Activated T-helper 17 cell treated with anti-CD3 and anti-CD28 coated beads, Interleukin-2, amount 50 U/mL, for 72 hours (primary cell): ENCODE measurements around the gene GRK1. TPM values are rescaled to one million over a fixed set of nuclear protein-coding genes. Genes with fewer than 3 reads are reported as not detected.
"Not testable (repeated sequence)": the region's sequence is repeated elsewhere in the genome, so short reads cannot be mapped to it uniquely, and the experiment has no call there.

Source experiments
- ATAC-seq: fragments of 150-1000 bp; cut with Tn5 transposase; replicated peaks from 2 replicates; pipeline ENCODE4 v1.10.0; 2021; ENCODE audit warnings: mild to moderate bottlenecking, moderate library complexity
- H3K27ac Mint-ChIP-seq: one replicate; pipeline ENCODE4 v1.8.0; 2022; ENCODE audit warnings: mixed read lengths
- H3K27me3 Mint-ChIP-seq: one replicate; pipeline ENCODE4 v1.8.0; 2022; ENCODE audit warnings: mixed read lengths
- H3K36me3 Mint-ChIP-seq: one replicate; pipeline ENCODE4 v1.8.0; 2022; ENCODE audit warnings: low read depth, mild to moderate bottlenecking, mixed read lengths
- H3K4me1 Mint-ChIP-seq: one replicate; pipeline ENCODE4 v1.8.0; 2022; ENCODE audit warnings: mixed read lengths
- H3K4me3 Mint-ChIP-seq: one replicate; pipeline ENCODE4 v1.8.0; 2022; ENCODE audit warnings: mild to moderate bottlenecking, mixed read lengths
- H3K9me3 Mint-ChIP-seq: one replicate; pipeline ENCODE4 v1.8.0; 2022; ENCODE audit warnings: mixed read lengths
- total RNA-seq, 2 donors: library from RNA; stranded (reverse); gene quantifications; one replicate each; pipeline ENCODE4 v1.2.3, GENCODE V29; 2022

The GRK1 gene
- total RNA-seq, 2 donors from 2014 or later: 0.09 to 0.64 TPM

- H3K9me3 Mint-ChIP-seq: peaks cover 8% of the 10 kb centered on the region
- peaks cover 7% of the 10 kb centered on the region for H3K4me1 Mint-ChIP-seq
- no peaks in the 10 kb centered on the region for H3K36me3 Mint-ChIP-seq
- no peaks in the 10 kb centered on the region for H3K27me3 Mint-ChIP-seq
- no peak overlapping the region for H3K27ac Mint-ChIP-seq
- H3K4me3 Mint-ChIP-seq: no peak overlapping the region
- ATAC-seq: no peak
Observed at GRCh38 chr13:113750554-113751399, 83.8 kb downstream of the GRK1 start.

- peaks cover 7% of the 10 kb centered on the region for H3K4me1 Mint-ChIP-seq
- peaks cover 8% of the 10 kb centered on the region for H3K9me3 Mint-ChIP-seq
- ATAC-seq: no peak
- H3K36me3 Mint-ChIP-seq: no peaks in the 10 kb centered on the region
- H3K4me3 Mint-ChIP-seq: no peak overlapping the region
- H3K27ac Mint-ChIP-seq: no peak overlapping the region
- H3K27me3 Mint-ChIP-seq: no peaks in the 10 kb centered on the region
Observed at GRCh38 chr13:113751491-113751890, 84.5 kb downstream of the GRK1 start.

- H3K27ac Mint-ChIP-seq, H3K27me3 Mint-ChIP-seq, ATAC-seq, H3K4me3 Mint-ChIP-seq, H3K9me3 Mint-ChIP-seq, H3K36me3 Mint-ChIP-seq: not testable (repeated sequence)
- peaks cover 12% of the 10 kb centered on the region for H3K4me1 Mint-ChIP-seq
Observed at GRCh38 chr13:113752211-113752986, 85.4 kb downstream of the GRK1 start.

- no peak overlapping the region for H3K27ac Mint-ChIP-seq
- H3K27me3 Mint-ChIP-seq: peaks cover 6% of the 10 kb centered on the region
- peaks cover 8% of the 10 kb centered on the region for H3K9me3 Mint-ChIP-seq
- no peaks in the 10 kb centered on the region for H3K36me3 Mint-ChIP-seq
- peaks cover 12% of the 10 kb centered on the region for H3K4me1 Mint-ChIP-seq
- ATAC-seq: no peak
- H3K4me3 Mint-ChIP-seq: no peak overlapping the region
Observed at GRCh38 chr13:113753171-113753570, 86.2 kb downstream of the GRK1 start.

GRCh38 chr13:113754242-113754641 lies 87.2 kb downstream of the GRK1 start:
- peaks cover 8% of the 10 kb centered on the region for H3K9me3 Mint-ChIP-seq
- peaks cover 7% of the 10 kb centered on the region for H3K27me3 Mint-ChIP-seq
- peaks cover 14% of the 10 kb centered on the region for H3K4me1 Mint-ChIP-seq
- no peaks in the 10 kb centered on the region for H3K36me3 Mint-ChIP-seq
- no peak for ATAC-seq
- no peak overlapping the region for H3K4me3 Mint-ChIP-seq
- H3K27ac Mint-ChIP-seq: no peak overlapping the region

- Mint-ChIP-seq H3K9me3 (peaks cover 8% of the 10 kb centered on the region), H3K27me3 (peaks cover 11% of the 10 kb centered on the region), H3K27ac (no peak overlapping the region)
Observed at GRCh38 chr13:113754691-113755090, 87.7 kb downstream of the GRK1 start.

GRCh38 chr13:113756441-113757097 lies 89.5 kb downstream of the GRK1 start:
- Mint-ChIP-seq H3K4me3 (no peak overlapping the region), H3K27me3 (peaks cover 28% of the 10 kb centered on the region), H3K9me3 (no peaks in the 10 kb centered on the region), H3K36me3 (no peaks in the 10 kb centered on the region), H3K4me1 (peaks cover 17% of the 10 kb centered on the region), H3K27ac (no peak overlapping the region)
- ATAC-seq: no peak

More at GRCh38 chr13:113754691-113755090, 87.7 kb downstream of the GRK1 start:
- Mint-ChIP-seq H3K4me3 (no peak overlapping the region), H3K4me1 (peaks cover 18% of the 10 kb centered on the region), H3K36me3 (no peaks in the 10 kb centered on the region)
- no peak for ATAC-seq

- ATAC-seq: peak; percentile 98
- Mint-ChIP-seq H3K27ac (peak within 1 kb of the TSS; percentile 19), H3K4me1 (peaks cover 17% of the 10 kb centered on the region), H3K9me3 (no peaks in the 10 kb centered on the region), H3K27me3 (peaks cover 41% of the 10 kb centered on the region), H3K36me3 (no peaks in the 10 kb centered on the region), H3K4me3 (peak within 1 kb of the TSS; percentile 98)
Observed at GRCh38 chr13:113758651-113759524, 91.9 kb downstream of the GRK1 start, which contains the start of gene TMEM255B. TSS of gene TMEM255B (plus strand) at chr13:113759226. CDS start at chr13:113759270, 44 bp downstream.

- no peak for ATAC-seq
- peak overlapping the region; percentile 19 for H3K27ac Mint-ChIP-seq
- no peaks in the 10 kb centered on the region for H3K36me3 Mint-ChIP-seq
- peaks cover 41% of the 10 kb centered on the region for H3K27me3 Mint-ChIP-seq
- no peaks in the 10 kb centered on the region for H3K9me3 Mint-ChIP-seq
- H3K4me1 Mint-ChIP-seq: peaks cover 17% of the 10 kb centered on the region
- H3K4me3 Mint-ChIP-seq: peak overlapping the region; percentile 98
Observed at GRCh38 chr13:113759525-113760137, 92.6 kb downstream of the GRK1 start.

GRCh38 chr13:113761136-113761535 lies 94.1 kb downstream of the GRK1 start:
- peaks cover 17% of the 10 kb centered on the region for H3K4me1 Mint-ChIP-seq
- H3K27me3 Mint-ChIP-seq: peaks cover 41% of the 10 kb centered on the region
- H3K4me3 Mint-ChIP-seq: no peak overlapping the region
- no peaks in the 10 kb centered on the region for H3K36me3 Mint-ChIP-seq
- no peak for ATAC-seq
- no peaks in the 10 kb centered on the region for H3K9me3 Mint-ChIP-seq
- no peak overlapping the region for H3K27ac Mint-ChIP-seq

- no peaks in the 10 kb centered on the region for H3K9me3 Mint-ChIP-seq
- peaks cover 40% of the 10 kb centered on the region for H3K27me3 Mint-ChIP-seq
- no peak overlapping the region for H3K4me3 Mint-ChIP-seq
- H3K27ac Mint-ChIP-seq: no peak overlapping the region
- H3K4me1 Mint-ChIP-seq: peaks cover 13% of the 10 kb centered on the region
- no peak for ATAC-seq
- no peaks in the 10 kb centered on the region for H3K36me3 Mint-ChIP-seq
Observed at GRCh38 chr13:113762075-113762474, 95.1 kb downstream of the GRK1 start.

- no peak for ATAC-seq
Observed at GRCh38 chr13:113762538-113762937, 95.5 kb downstream of the GRK1 start.

GRCh38 chr13:113763254-113763653 lies 96.2 kb downstream of the GRK1 start:
- no peaks in the 10 kb centered on the region for H3K36me3 Mint-ChIP-seq
- peaks cover 11% of the 10 kb centered on the region for H3K4me1 Mint-ChIP-seq
- peaks cover 35% of the 10 kb centered on the region for H3K27me3 Mint-ChIP-seq
- no peak overlapping the region for H3K4me3 Mint-ChIP-seq
- no peak overlapping the region for H3K27ac Mint-ChIP-seq
- no peaks in the 10 kb centered on the region for H3K9me3 Mint-ChIP-seq
- no peak for ATAC-seq

More at GRCh38 chr13:113762538-113762937, 95.5 kb downstream of the GRK1 start:
- Mint-ChIP-seq H3K4me1 (peaks cover 11% of the 10 kb centered on the region), H3K9me3 (no peaks in the 10 kb centered on the region), H3K4me3 (no peak overlapping the region), H3K27ac (no peak overlapping the region), H3K36me3 (no peaks in the 10 kb centered on the region), H3K27me3 (peaks cover 39% of the 10 kb centered on the region)
